BLaER1 (cell line): ENCODE measurements around the gene ARHGAP24.

Experiments used
- H3K27ac ChIP-seq: shearing (Covaris generic); formaldehyde crosslinking; 2 replicates; pipeline ENCODE4 v1.8.1; 2022
- H3K27me3 ChIP-seq: shearing (Covaris generic); formaldehyde crosslinking; 2 replicates; pipeline ENCODE4 v1.8.1; 2022
- H3K36me3 ChIP-seq: shearing (Covaris generic); formaldehyde crosslinking; 2 replicates; pipeline ENCODE4 v1.8.1; 2022
- H3K4me1 ChIP-seq: shearing (Covaris generic); formaldehyde crosslinking; 2 replicates; pipeline ENCODE4 v1.8.1; 2022
- H3K4me2 ChIP-seq: shearing (Covaris generic); formaldehyde crosslinking; 2 replicates; pipeline ENCODE4 v1.8.1; 2022
- H3K4me3 ChIP-seq: shearing (Covaris generic); formaldehyde crosslinking; 2 replicates; pipeline ENCODE4 v1.8.1; 2022
- H3K9ac ChIP-seq: shearing (Covaris generic); formaldehyde crosslinking; 2 replicates; pipeline ENCODE4 v1.8.1; 2022
- H3K9me3 ChIP-seq: shearing (Covaris generic); formaldehyde crosslinking; 2 replicates; pipeline ENCODE4 v1.8.1; 2022
- H4K20me1 ChIP-seq: shearing (Covaris generic); formaldehyde crosslinking; 2 replicates; pipeline ENCODE4 v1.8.1; 2022
- Cebpa-rat ChIP-seq: shearing (Covaris generic); IDR thresholded peaks from 2 replicates; pipeline ENCODE4 v1.8.1; 2022

The ARHGAP24 gene

GRCh38 chr4:85669992-85670548 lies 195.1 kb downstream of the ARHGAP24 start:
- Histone ChIP-seq H3K27ac (no peak overlapping the region), H3K9me3 (peaks cover 12% of the 10 kb centered on the region), H3K4me1 (peaks cover 18% of the 10 kb centered on the region), H3K9ac (no peak overlapping the region), H3K36me3 (no peaks in the 10 kb centered on the region), H3K4me3 (no peak overlapping the region), H3K4me2 (no peak overlapping the region), H3K27me3 (no peaks in the 10 kb centered on the region), H4K20me1 (no peaks in the 10 kb centered on the region)
- no peak for TF ChIP-seq Cebpa-rat

DNA sequence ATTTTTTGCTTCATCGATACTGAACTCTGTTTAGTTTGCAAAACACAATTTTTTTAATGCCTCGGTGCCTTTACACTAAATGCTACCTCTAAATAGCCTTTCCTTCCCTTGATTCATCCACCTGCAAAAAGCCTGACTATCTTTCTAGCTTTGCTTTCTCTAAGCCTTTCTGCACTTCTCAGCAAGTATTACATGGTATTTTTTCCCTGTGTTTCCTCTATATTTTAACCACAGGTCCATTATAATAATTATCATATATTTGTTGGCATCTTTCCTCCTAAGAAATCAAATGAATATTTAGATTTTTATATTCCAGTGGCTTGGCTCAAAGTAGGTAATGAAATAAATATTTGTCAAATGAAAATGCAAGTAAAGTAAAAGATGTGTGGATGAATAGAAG lies 196.2 kb downstream of the ARHGAP24 start:
- Histone ChIP-seq H3K27me3 (no peaks in the 10 kb centered on the region), H4K20me1 (no peaks in the 10 kb centered on the region), H3K9me3 (peaks cover 12% of the 10 kb centered on the region), H3K36me3 (no peaks in the 10 kb centered on the region), H3K4me1 (peaks cover 18% of the 10 kb centered on the region), H3K9ac (no peak overlapping the region), H3K4me2 (no peak overlapping the region), H3K4me3 (no peak overlapping the region), H3K27ac (no peak overlapping the region)
- no peak for TF ChIP-seq Cebpa-rat

- H4K20me1 ChIP-seq = no peaks in the 10 kb centered on the region
- no peak overlapping the region for H3K9ac ChIP-seq
- no peak overlapping the region for H3K27ac ChIP-seq
- H3K4me3 ChIP-seq = no peak overlapping the region
- TF ChIP-seq Cebpa-rat = no peak
- H3K4me2 ChIP-seq = peak overlapping the region; percentile 72
- H3K9me3 ChIP-seq = peaks cover 4% of the 10 kb centered on the region
- H3K27me3 ChIP-seq = no peaks in the 10 kb centered on the region
- H3K36me3 ChIP-seq = no peaks in the 10 kb centered on the region
- peaks cover 18% of the 10 kb centered on the region for H3K4me1 ChIP-seq
Observed at GRCh38 chr4:85672116-85672515, 197.2 kb downstream of the ARHGAP24 start.

DNA sequence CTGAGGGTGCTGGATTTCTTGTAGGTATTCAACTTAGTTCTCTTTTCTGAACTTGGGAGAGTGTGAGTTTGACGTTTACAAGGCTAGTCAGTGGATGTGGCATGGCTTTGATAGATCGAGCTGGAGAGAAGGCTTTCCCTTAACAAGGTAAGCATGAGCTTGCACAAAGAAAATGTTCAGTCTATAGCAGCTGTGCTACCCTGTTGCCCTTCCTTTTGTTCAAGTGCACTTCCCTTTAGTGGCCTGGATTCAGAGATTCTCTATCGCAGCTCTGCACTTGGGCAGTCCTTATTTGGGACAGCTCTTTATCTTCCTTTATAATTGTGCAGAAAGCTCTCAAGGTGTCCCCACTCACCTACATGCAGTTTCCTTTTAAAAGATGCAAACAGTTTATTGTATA lies 198.0 kb downstream of the ARHGAP24 start:
- Histone ChIP-seq H3K9me3 (no peaks in the 10 kb centered on the region), H4K20me1 (no peaks in the 10 kb centered on the region), H3K36me3 (no peaks in the 10 kb centered on the region), H3K4me1 (peaks cover 18% of the 10 kb centered on the region), H3K27ac (no peak overlapping the region), H3K4me2 (peak overlapping the region; percentile 72), H3K9ac (no peak overlapping the region), H3K4me3 (no peak overlapping the region), H3K27me3 (no peaks in the 10 kb centered on the region)
- TF ChIP-seq Cebpa-rat = no peak

- H3K27ac ChIP-seq = no peak overlapping the region
- no peak overlapping the region for H3K4me3 ChIP-seq
- no peak for TF ChIP-seq Cebpa-rat
- H3K9me3 ChIP-seq = no peaks in the 10 kb centered on the region
- no peaks in the 10 kb centered on the region for H3K36me3 ChIP-seq
- H3K27me3 ChIP-seq = no peaks in the 10 kb centered on the region
- peaks cover 18% of the 10 kb centered on the region for H3K4me1 ChIP-seq
- no peak overlapping the region for H3K4me2 ChIP-seq
- no peak overlapping the region for H3K9ac ChIP-seq
- H4K20me1 ChIP-seq = no peaks in the 10 kb centered on the region
Observed at GRCh38 chr4:85673540-85673939, 198.6 kb downstream of the ARHGAP24 start.

DNA sequence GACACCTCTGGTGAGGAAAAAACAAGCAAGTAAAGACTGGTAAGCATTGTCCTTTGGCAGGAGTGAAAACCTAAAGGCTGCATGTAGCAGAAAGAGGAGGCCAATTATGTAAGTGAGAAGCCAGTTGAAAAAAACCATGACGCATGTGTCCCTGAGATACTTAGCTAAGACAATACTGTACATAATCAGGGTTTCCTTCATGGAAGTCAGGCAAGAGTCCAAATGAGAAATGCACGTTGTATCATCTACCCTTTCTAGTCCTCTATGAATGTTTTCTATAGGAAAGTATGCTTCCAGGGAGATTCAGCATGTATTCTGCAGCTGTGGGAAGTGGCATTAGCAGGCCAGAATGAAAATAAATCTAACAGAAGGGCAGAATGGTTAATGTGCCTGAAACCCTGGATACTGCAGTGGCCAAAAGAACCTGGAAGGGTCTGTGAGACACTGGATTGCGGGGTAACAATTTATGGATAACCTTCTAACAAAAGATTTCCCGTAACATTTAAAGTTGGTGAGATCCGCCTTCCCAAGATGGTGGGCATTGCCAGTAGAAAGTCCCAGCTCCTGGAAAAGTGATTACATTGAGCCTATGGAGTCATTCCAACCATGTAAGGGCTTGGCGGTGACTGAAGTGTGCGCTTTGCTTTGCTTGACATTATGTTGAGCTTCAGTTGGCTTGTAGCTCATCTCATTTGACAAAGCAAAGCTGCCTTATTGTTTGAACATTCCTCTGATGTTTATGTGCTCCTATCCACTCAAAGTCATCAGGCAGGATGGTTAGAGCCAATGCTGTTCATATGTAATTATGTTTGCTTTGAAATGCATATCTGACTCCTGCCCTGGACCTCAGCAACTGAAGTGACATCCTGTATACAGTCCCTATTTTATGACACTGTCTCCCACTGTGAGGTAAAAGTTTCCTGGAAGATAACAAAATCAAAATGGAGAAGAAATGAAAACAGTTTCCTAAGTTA lies 200.4 kb downstream of the ARHGAP24 start:
- Histone ChIP-seq H3K9ac (no peak overlapping the region), H3K9me3 (no peaks in the 10 kb centered on the region), H3K4me2 (no peak overlapping the region), H3K36me3 (no peaks in the 10 kb centered on the region), H3K4me3 (no peak overlapping the region), H3K27ac (no peak overlapping the region), H3K27me3 (no peaks in the 10 kb centered on the region), H4K20me1 (no peaks in the 10 kb centered on the region), H3K4me1 (peaks cover 18% of the 10 kb centered on the region)
- TF ChIP-seq Cebpa-rat = no peak

DNA sequence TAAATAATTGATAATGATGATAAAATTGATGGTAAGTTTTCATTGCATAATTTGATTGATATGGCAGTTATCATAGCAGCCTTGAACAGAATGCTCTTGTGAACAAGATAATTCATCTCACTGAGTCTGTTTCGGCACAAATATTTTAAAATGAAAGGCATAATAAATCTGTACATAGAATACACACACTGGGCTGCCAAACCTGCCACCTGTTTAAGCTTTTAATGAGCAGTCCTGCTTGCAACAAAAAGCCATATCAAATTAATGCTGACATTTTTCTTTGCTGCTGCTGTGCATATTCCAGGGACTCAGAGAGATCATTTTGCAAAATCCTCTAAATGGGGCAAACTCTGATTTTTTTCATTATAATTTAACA lies 201.1 kb downstream of the ARHGAP24 start:
- Histone ChIP-seq H3K36me3 (no peaks in the 10 kb centered on the region), H3K4me3 (no peak overlapping the region), H3K4me1 (peaks cover 18% of the 10 kb centered on the region), H3K27ac (no peak overlapping the region), H4K20me1 (no peaks in the 10 kb centered on the region), H3K4me2 (no peak overlapping the region), H3K9ac (no peak overlapping the region), H3K9me3 (no peaks in the 10 kb centered on the region), H3K27me3 (no peaks in the 10 kb centered on the region)
- no peak for TF ChIP-seq Cebpa-rat

DNA sequence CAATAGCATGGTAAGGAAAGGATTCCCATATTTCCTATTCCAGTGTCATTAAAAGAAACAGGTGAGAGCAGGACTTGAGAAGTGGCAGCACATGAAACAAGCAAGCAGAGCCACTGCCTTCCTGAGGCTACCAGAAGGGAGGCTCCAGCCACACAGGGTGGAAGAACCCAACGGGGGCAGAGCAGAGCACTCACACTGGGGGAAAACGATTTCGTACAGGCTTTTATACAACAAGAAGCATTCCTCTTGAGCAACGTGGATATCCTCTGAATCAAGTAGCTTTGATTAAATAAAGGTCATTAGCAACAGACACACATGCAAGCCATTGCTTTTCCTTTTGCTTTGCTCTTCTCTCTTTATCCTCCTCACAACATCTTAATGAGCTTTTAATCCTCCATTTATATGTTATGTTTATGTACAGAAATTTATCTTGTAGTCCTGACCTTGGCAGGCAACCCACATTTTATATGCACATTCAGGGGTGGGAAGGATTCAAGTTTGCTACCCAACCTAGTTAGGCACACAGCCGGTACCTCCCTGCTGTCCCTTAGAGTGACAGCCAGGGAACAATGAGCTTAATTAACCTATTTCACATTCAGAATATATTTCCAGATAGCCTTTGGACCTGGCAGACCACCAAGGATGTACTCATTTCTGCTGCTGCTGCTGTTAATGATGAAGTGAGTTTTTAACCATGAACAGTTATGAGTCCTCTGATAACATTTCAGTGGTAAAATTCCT lies 202.1 kb downstream of the ARHGAP24 start:
- Histone ChIP-seq H3K4me3 (no peak overlapping the region), H3K27me3 (no peaks in the 10 kb centered on the region), H3K4me2 (no peak overlapping the region), H3K9me3 (no peaks in the 10 kb centered on the region), H4K20me1 (no peaks in the 10 kb centered on the region), H3K4me1 (peaks cover 11% of the 10 kb centered on the region), H3K36me3 (no peaks in the 10 kb centered on the region), H3K27ac (no peak overlapping the region), H3K9ac (no peak overlapping the region)
- no peak for TF ChIP-seq Cebpa-rat

DNA sequence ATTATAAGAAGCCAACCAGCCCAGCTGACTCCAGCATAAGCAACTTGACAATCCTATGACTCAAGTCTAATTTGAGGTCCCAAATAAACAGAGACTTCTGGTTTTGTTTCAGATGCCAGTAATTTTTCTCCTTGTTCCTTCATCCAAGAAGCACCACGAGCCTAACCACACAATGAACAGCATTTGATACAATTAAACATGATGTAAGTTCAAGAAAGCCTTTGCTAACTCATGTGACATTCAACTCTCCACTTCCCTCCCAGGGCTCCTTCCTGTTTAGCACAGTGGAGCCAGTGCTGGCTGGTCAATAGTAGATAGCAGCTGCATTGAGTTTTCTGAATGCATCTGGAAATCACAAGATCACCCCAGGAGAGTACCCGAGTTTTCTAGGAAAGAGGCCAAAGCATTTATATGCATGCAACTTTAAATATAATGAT lies 206.3 kb downstream of the ARHGAP24 start:
- no peak overlapping the region for H3K27ac ChIP-seq
- H3K4me3 ChIP-seq = no peak overlapping the region
- no peaks in the 10 kb centered on the region for H4K20me1 ChIP-seq
- no peaks in the 10 kb centered on the region for H3K36me3 ChIP-seq
- no peak overlapping the region for H3K4me2 ChIP-seq
- TF ChIP-seq Cebpa-rat = no peak
- H3K4me1 ChIP-seq = no peaks in the 10 kb centered on the region
- no peak overlapping the region for H3K9ac ChIP-seq
- no peaks in the 10 kb centered on the region for H3K9me3 ChIP-seq
- H3K27me3 ChIP-seq = no peaks in the 10 kb centered on the region

DNA sequence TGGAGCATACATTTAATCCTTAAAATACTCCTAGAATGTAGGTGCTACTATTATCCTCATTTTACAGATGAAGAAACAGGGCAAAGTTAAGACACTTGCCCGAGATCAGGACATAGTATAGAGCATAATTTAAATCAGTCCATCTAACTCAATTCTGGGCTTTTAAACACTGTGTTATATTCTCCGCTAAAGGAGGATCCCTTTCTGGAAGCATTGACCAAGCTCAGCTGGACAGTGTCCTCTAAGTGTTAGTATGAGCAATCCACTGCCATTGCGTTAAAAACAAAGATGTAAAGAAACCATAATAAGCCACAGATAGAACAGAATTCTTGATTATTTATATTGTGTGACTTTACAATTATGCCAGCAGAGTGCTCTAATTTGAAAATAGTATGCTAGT lies 207.0 kb downstream of the ARHGAP24 start:
- no peak for TF ChIP-seq Cebpa-rat
- no peaks in the 10 kb centered on the region for H3K27me3 ChIP-seq
- no peaks in the 10 kb centered on the region for H3K36me3 ChIP-seq
- no peaks in the 10 kb centered on the region for H3K4me1 ChIP-seq
- no peak overlapping the region for H3K9ac ChIP-seq
- no peaks in the 10 kb centered on the region for H4K20me1 ChIP-seq
- H3K4me2 ChIP-seq = no peak overlapping the region
- no peaks in the 10 kb centered on the region for H3K9me3 ChIP-seq
- H3K4me3 ChIP-seq = no peak overlapping the region
- no peak overlapping the region for H3K27ac ChIP-seq
